Pancreas (tissue), 10 donors: ENCODE results near the gene FUT2. TPM values are rescaled to one million over a fixed set of nuclear protein-coding genes. Genes with fewer than 3 reads are reported as not detected.
"Not testable (repeated sequence)": the region's sequence is repeated elsewhere in the genome, so short reads cannot be mapped to it uniquely, and the experiment has no call there.

Experiments used
- ATAC-seq, 4 donors: fragments of 200-7000 bp; cut with Tn5 transposase; one replicate each; pipeline versions ENCODE4 v1.8.0 to v1.9.1; 2020; ENCODE audit warnings: mild to moderate bottlenecking in 4 of 4, moderate library complexity in 4 of 4
- DNase-seq, 6 donors: peaks; one replicate each; pipeline ENCODE4 v3.0.0-alpha.2; 2020
- FAIRE-seq: peaks from 2 replicates; lab custom pipeline; 2012; peaks lifted over from hg19 to GRCh38; lab: Jason Lieb, UNC
- H3K27ac ChIP-seq, 4 donors: fragments of 200-600 bp; sonication (generic); 1 replicate in 3 of 4; 2 replicates in 1 of 4; pipeline versions ENCODE4 v1.5.0 to v1.8.0; 2020
- H3K27me3 ChIP-seq, 4 donors: fragments of 200-600 bp; one replicate each; pipeline ENCODE4 v1.8.0; 2021
- H3K36me3 ChIP-seq, 3 donors: fragments of 200-600 bp; sonication (generic) in 1 of 3; one replicate each; pipeline versions ENCODE4 v1.5.0 to v1.8.0; 2020 to 2021
- H3K4me1 ChIP-seq, 3 donors: fragments of 200-600 bp; one replicate each; pipeline ENCODE4 v1.8.0; 2021
- H3K4me3 ChIP-seq, 4 donors: fragments of 200-600 bp; sonication (generic) in 2 of 4; one replicate each; pipeline versions ENCODE4 v1.5.0 to v1.8.0; 2020 to 2021
- H3K9me3 ChIP-seq, 4 donors: fragments of 200-600 bp; one replicate each; pipeline ENCODE4 v1.8.0; 2021
- WGBS, 2 donors: extraction: QIAGEN DNeasy Blood & Tissue Kit; methylation state at CpG; one replicate each; pipeline ENCODE4 v1.1.7; 2013; 5-methylcytosine and 5-hydroxymethylcytosine counted together
- intact Hi-C, 3 donors: fragments of 100-400 bp; cut with DNase I; formaldehyde crosslinking; loops; one replicate each; pipeline versions ENCODE4 v1.11.1 to v1.14.2; 2022
- polyA plus RNA-seq, 2 donors: library from polyadenylated mRNA; stranded (reverse); fragments of 200-250 nt; gene quantifications; one replicate each; pipeline ENCODE4 v1.2.3, GENCODE V29; 2013
- total RNA-seq, 6 donors: library from RNA; stranded (reverse); fragmentation: NEBNext Ultra II Directional in 4 of 6; extraction: Animal tissue kit (Norgen Biotek cat#: 25700) in 4 of 6; gene quantifications; one replicate each; pipeline versions ENCODE4 v1.2.1 to v1.2.4, GENCODE V29; 2021 to 2023
- TF ChIP-seq, protein P1 (sequence below), 4 donors: fragments of 200-600 bp; sonication (generic) in 3 of 4; IDR thresholded peaks; one replicate each; pipeline versions ENCODE4 v1.5.0 to v1.8.0; 2021; ENCODE audit warnings: antibody characterized with exemption in 4 of 4
- donor health status: healthy with polysubstance abuse.
- donor health status: DM: no; HTN: no; CAD: no; lungs with moderate emphysema.
- donor health status: DM: no; HTN: no; CAD: no.
- donor health status: control.
- donor health status: control.
- donor health status: Bipolar disorder and iron deficiency.
- donor health status: DM: yes; HTN: yes; CAD: no.
- donor health status: DM: no; HTN: no; CAD: no.
- donor health status: DM: no; HTN: no; CAD: no.
- donor health status: DM: yes; HTN: yes; CAD: no.

Gene FUT2
- total and polyA plus RNA-seq, 8 donors, result 3.7 to 14.5 (median 6.6) TPM

DNA sequence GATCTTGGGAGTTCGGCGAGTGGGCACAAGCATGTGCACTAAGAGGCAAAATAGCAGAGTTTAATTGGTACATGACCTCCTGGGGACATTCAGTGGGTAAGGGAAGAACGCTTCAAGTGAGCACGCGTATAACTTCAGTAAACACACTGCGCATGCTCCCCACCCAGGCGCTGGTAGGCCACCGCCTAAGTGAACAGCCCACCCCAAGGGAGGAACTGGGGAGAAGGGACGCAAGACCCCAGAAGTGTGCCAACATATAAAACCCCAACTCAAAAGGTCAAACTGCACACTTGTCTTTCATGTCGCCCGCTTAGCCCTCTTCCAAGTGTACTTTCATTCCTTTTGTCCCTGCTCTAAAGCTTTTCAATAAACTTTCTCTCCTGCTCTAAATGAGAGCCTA is 12.4 kb upstream of the FUT2 start:
- intact Hi-C loops, result no loop called here
- Histone ChIP-seq H3K9me3 (no peaks in the 10 kb centered on the region), H3K36me3 (no peaks in the 10 kb centered on the region), H3K4me1 (peaks cover 0 to 9% (median 5%) of the 10 kb centered on the region in 3 donors), H3K27ac (no peak overlapping the region), H3K4me3 (no peak overlapping the region), H3K27me3 (no peaks in the 10 kb centered on the region)
- DNase-seq, result no peak
- no peak for ATAC-seq
- TF ChIP-seq, protein P1, sequence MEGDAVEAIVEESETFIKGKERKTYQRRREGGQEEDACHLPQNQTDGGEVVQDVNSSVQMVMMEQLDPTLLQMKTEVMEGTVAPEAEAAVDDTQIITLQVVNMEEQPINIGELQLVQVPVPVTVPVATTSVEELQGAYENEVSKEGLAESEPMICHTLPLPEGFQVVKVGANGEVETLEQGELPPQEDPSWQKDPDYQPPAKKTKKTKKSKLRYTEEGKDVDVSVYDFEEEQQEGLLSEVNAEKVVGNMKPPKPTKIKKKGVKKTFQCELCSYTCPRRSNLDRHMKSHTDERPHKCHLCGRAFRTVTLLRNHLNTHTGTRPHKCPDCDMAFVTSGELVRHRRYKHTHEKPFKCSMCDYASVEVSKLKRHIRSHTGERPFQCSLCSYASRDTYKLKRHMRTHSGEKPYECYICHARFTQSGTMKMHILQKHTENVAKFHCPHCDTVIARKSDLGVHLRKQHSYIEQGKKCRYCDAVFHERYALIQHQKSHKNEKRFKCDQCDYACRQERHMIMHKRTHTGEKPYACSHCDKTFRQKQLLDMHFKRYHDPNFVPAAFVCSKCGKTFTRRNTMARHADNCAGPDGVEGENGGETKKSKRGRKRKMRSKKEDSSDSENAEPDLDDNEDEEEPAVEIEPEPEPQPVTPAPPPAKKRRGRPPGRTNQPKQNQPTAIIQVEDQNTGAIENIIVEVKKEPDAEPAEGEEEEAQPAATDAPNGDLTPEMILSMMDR (IDR thresholded peaks at IDR 0.05), result no peak
- no peak for FAIRE-seq
- 82 to 85% methylated on average over 10 to 11 of the region's 11 CpGs for WGBS, 2 donors

DNA sequence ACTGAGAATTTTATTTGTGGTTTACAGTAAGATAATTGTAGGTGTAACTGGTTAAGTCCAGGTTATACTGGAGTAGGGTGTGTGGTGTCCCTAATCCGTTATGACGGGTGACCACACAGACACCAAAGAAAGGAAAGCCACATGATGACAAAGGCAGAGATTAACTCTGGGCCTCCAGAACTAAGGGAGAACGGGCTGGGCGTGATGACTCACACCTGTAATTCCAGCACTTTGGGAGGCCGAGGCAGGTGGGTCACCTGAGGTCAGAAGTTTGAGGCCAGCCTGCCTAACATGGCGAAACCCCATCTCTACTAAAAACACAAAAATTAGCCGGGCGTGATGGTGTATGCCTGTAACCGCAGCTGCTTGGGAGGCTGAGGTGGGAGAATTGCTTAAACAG is 10.2 kb upstream of the FUT2 start:
- Histone ChIP-seq H3K4me3 (no peak overlapping the region), H3K9me3 (no peaks in the 10 kb centered on the region), H3K36me3 (no peaks in the 10 kb centered on the region), H3K27me3 (no peaks in the 10 kb centered on the region), H3K27ac (no peak overlapping the region), H3K4me1 (peaks cover 0 to 4% (median 0%) of the 10 kb centered on the region in 3 donors)
- TF ChIP-seq, protein P1 (IDR thresholded peaks at IDR 0.05), result no peak
- no peak for DNase-seq
- ATAC-seq, result no peak
- intact Hi-C loops, result no loop called here
- 89% methylated on average over 9 of the region's 9 CpGs for WGBS, 2 donors
- FAIRE-seq, result no peak

DNA sequence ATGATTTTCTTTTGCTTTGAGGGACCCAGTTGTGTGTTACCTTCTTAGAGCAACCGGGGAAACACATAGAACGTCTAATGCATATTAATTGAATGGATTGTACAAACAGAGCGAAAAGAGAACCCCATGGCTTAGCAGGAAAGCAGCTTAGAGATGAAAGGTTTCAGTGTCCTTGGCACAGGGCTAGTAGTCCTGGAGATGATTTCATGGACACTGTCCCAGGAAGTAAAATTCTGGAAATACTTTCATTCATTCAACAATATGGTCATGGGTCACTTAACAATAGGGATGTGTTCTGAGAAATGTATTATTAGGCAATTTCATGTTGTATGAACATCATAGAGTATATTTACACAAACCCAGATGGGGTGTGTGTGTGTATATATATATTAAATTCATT is 9.7 kb upstream of the FUT2 start:
- no peaks in the 10 kb centered on the region for H3K9me3 ChIP-seq
- intact Hi-C loops, result no loop called here
- FAIRE-seq (no peak), ATAC-seq (no peak), DNase-seq (no peak)
- no peaks in the 10 kb centered on the region for H3K27me3 ChIP-seq
- H3K4me1 ChIP-seq, result peaks cover 0 to 4% (median 0%) of the 10 kb centered on the region in 3 donors
- no peak overlapping the region for H3K27ac ChIP-seq
- no peaks in the 10 kb centered on the region for H3K36me3 ChIP-seq
- WGBS, 2 donors, result 90 to 94% methylated on average over 3 of the region's 3 CpGs
- TF ChIP-seq, protein P1 (IDR thresholded peaks at IDR 0.05), result no peak
- H3K4me3 ChIP-seq, result no peak overlapping the region

DNA sequence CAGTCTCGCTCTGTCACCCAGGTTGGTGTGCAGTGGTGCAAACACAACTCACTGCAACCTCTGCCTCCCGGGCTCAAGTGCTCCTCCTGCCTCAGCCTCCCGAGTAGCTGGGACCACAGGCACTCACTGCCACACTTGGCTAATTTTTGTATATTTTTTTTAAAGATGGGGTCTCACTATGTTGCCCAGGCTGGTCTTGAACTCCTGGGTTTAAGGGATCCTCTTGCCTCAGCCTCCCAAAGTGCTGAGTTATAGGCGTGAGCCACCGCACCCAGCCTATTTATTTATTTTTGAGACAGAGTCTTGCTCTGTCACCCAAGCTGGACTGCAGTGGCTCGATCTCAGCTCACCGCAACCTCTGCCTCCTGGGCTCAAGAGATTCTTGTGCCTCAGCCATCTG is 9.1 kb upstream of the FUT2 start:
- H3K4me3 ChIP-seq, ATAC-seq, H3K27ac ChIP-seq, FAIRE-seq, H3K4me1 ChIP-seq, intact Hi-C loops, H3K27me3 ChIP-seq, H3K36me3 ChIP-seq, DNase-seq, H3K9me3 ChIP-seq: not testable (repeated sequence)
- WGBS, 2 donors, result 93 to 95% methylated on average over 7 of the region's 7 CpGs

DNA sequence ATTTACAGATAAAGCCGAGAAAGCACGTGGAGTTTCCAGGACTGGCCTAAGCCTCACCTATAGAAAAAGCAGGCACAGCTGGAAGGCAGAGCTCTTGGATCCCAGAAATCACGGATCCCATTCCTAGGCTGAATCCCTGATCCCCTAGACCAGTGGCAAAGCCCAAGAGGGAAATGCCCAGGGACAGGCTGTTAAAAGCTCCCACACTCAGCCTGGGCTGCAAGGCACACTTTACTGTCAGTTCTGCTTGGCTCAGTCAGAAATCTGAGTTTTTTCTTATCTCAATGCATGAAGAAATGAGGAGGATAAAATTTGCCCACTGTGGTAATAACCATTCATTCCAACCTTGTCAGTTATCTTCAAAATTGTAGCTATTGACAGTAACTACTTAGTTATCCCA is 8.0 kb upstream of the FUT2 start:
- intact Hi-C loops, result no loop called here
- ATAC-seq (no peak), FAIRE-seq (no peak)

More for the DNA sequence above, 8.0 kb upstream of the FUT2 start:
- H3K27ac ChIP-seq, result no peak overlapping the region
- H3K9me3 ChIP-seq, result no peaks in the 10 kb centered on the region
- H3K4me1 ChIP-seq, result peaks cover 0 to 4% (median 0%) of the 10 kb centered on the region in 3 donors
- H3K4me3 ChIP-seq, result no peak overlapping the region
- H3K36me3 ChIP-seq, result no peaks in the 10 kb centered on the region
- H3K27me3 ChIP-seq, result no peaks in the 10 kb centered on the region
- WGBS, 2 donors, result 81% methylated on average over 3 of the region's 3 CpGs
- DNase-seq, result no peak
- TF ChIP-seq, protein P1 (IDR thresholded peaks at IDR 0.05), result no peak
